Uterus (tissue), 4 donors: ENCODE data around the gene RACGAP1. TPM values are rescaled to one million over a fixed set of nuclear protein-coding genes. Genes with fewer than 3 reads are reported as not detected.

ENCODE experiments used
- DNase-seq, 2 donors: peaks; one replicate each; pipeline ENCODE4 v3.0.0-alpha.2; 2019 to 2020
- H3K27ac ChIP-seq, 2 donors: fragments of 200-600 bp; sonication (generic); 1 replicate in 1 of 2; 2 replicates in 1 of 2; pipeline ENCODE4 v1.5.1; 2016 to 2018
- H3K27me3 ChIP-seq, 2 donors: fragments of 200-600 bp; sonication (generic); one replicate each; pipeline ENCODE4 v1.5.1; 2018 to 2019; ENCODE audit warnings: control low read depth in 1 of 2
- H3K36me3 ChIP-seq, 2 donors: fragments of 200-600 bp; sonication (generic); one replicate each; pipeline ENCODE4 v1.5.1; 2019; ENCODE audit warnings: control low read depth in 1 of 2
- H3K4me1 ChIP-seq, 2 donors: fragments of 200-600 bp; sonication (generic); one replicate each; pipeline ENCODE4 v1.5.1; 2018 to 2019; ENCODE audit warnings: control low read depth in 1 of 2
- H3K4me3 ChIP-seq, 2 donors: fragments of 200-600 bp; sonication (generic); 1 replicate in 1 of 2; 2 replicates in 1 of 2; pipeline ENCODE4 v1.5.1; 2018 to 2019; ENCODE audit warnings: mild to moderate bottlenecking in 1 of 2
- H3K9me3 ChIP-seq, 2 donors: fragments of 200-600 bp; sonication (generic); one replicate each; pipeline ENCODE4 v1.5.1; 2019; ENCODE audit warnings: control low read depth in 1 of 2
- CTCF ChIP-seq, 4 experiments: fragments of 200-600 bp in 2 of 4; fragments of 450-650 bp in 2 of 4; sonication (generic) in 2 of 4; IDR thresholded peaks; one replicate each; pipeline ENCODE4 v1.5.1; 2016 to 2019; ENCODE audit warnings: antibody characterized with exemption in 4 of 4, mild to moderate bottlenecking in 2 of 4, moderate library complexity in 1 of 4
- POLR2A ChIP-seq, 2 donors: fragments of 450-650 bp; IDR thresholded peaks; one replicate each; pipeline ENCODE4 v1.6.1; 2016; ENCODE audit warnings: antibody characterized with exemption in 2 of 2, mild to moderate bottlenecking in 1 of 2, moderate library complexity in 1 of 2
- intact Hi-C: fragments of 100-400 bp; cut with DNase I; formaldehyde crosslinking; loops from one replicate; pipeline ENCODE4 v1.15.1; 2023; ENCODE audit warnings: low total_unique reads
- total RNA-seq, 4 donors: library from RNA; depleted of rRNA in 3 of 4; stranded (reverse); fragments of >200 nt in 3 of 4; gene quantifications; one replicate each; pipeline versions ENCODE4 v1.1.0 to v1.2.4, GENCODE V29; 2014 to 2023
- donor health status: DM: yes; HTN: yes; CAD: no.

Gene RACGAP1
- total RNA-seq, 4 donors from 2014 or later, result 8.5 to 57.8 (median 9.3) TPM

DNA sequence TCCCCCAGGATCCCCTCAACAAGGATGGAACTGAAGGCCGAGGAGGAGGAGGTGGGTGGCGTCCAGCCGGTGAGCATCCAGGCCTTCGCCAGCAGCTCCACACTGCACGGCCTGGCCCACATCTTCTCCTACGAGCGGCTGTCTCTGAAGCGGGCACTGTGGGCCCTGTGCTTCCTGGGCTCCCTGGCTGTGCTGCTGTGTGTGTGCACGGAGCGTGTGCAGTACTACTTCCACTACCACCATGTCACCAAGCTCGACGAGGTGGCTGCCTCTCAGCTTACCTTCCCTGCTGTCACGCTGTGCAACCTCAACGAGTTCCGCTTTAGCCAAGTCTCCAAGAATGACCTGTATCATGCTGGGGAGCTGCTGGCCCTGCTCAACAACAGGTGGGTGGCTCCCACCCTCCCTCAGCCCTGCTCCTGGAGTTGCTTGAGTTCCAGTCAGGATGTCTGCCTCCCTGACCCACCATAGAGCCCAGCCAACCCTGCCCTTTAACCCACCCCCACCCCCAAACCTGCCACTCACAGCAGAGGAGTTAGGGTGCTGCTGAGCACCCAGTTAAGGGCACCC is 33.5 kb upstream of the RACGAP1 start:
- no peaks in the 10 kb centered on the region for H3K27me3 ChIP-seq
- TF ChIP-seq CTCF (IDR thresholded peaks at IDR 0.05), result no peak
- TF ChIP-seq POLR2A (IDR thresholded peaks at IDR 0.05), result no peak
- H3K4me3 ChIP-seq, result no peak overlapping the region
- no peaks in the 10 kb centered on the region for H3K9me3 ChIP-seq
- H3K27ac ChIP-seq, result no peak overlapping the region
- peaks cover 0 to 6% of the 10 kb centered on the region in 2 donors for H3K4me1 ChIP-seq
- DNase-seq, result no peak
- intact Hi-C loops, result no loop called here
- H3K36me3 ChIP-seq, result no peaks in the 10 kb centered on the region

DNA sequence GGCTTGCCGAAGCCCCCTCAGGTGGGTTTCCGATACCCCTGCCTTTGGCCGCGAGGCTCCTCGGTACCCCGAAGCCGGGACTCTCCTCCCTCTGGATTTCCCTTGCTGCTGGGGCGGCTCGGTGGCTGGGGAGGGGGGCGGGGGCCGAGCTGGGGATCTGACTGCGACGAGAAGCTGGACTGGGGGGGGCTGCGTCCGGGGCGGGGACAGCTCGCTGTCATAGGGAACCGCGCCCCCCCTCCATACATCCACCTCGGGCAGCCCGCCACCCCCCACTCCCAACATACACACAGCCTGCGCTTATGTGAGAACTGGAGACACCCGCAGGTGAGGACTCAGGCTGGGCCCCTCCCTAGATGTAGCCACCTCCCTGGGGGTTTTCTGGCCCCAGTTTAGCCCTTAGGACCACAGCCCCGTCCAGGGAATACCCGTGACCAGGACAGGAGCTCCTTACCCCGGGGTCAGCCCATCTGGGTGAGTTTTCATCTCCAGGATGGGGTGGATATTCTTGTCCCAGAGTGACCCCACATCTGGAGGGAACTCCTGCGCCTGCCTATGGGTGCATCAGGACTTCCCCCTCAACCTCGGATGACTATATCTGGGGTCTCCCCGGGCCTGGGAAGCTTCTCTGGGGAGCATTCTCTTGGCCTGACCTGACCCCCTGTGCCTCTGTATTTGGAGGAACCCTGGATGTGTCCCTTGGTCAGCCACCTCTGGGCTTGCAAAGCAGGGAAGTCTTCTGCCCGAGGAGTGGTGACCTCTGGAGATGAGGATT is 32.8 kb upstream of the RACGAP1 start:
- H3K27me3 ChIP-seq, result no peaks in the 10 kb centered on the region
- H3K27ac ChIP-seq, result no peak overlapping the region
- intact Hi-C loops, result no loop called here
- no peaks in the 10 kb centered on the region for H3K36me3 ChIP-seq
- H3K4me1 ChIP-seq, result peaks cover 0 to 6% of the 10 kb centered on the region in 2 donors
- H3K9me3 ChIP-seq, result no peaks in the 10 kb centered on the region
- TF ChIP-seq CTCF (IDR thresholded peaks at IDR 0.05) (no peak), POLR2A (IDR thresholded peaks at IDR 0.05) (no peak)
- no peak for DNase-seq
- peak overlapping the region; percentile 34 to 69 for H3K4me3 ChIP-seq

GRCh38 chr12:50057000-50057841 is 31.9 kb upstream of the RACGAP1 start, which contains the start of gene ASIC1:
Gene ASIC1 (plus strand): TSS chr12:50057596. CDS start chr12:50058767, 1,171 bp downstream.
- H3K27me3 ChIP-seq, result no peaks in the 10 kb centered on the region
- intact Hi-C loops, result no loop called here
- H3K4me3 ChIP-seq, result peak within 1 kb of the TSS; percentile 34 to 69
- peaks cover 0 to 6% of the 10 kb centered on the region in 2 donors for H3K4me1 ChIP-seq
- peak; percentile 72 to 79 for DNase-seq
- H3K27ac ChIP-seq, result peak within 1 kb of the TSS in 1 of 2 donors; percentile 51
- TF ChIP-seq CTCF (IDR thresholded peaks at IDR 0.05) (peak in 3 of 4 experiments; percentile 7 to 25 (median 24)), POLR2A (IDR thresholded peaks at IDR 0.05) (peak in 1 of 2 donors; percentile 14)
- no peaks in the 10 kb centered on the region for H3K36me3 ChIP-seq
- H3K9me3 ChIP-seq, result no peaks in the 10 kb centered on the region

DNA sequence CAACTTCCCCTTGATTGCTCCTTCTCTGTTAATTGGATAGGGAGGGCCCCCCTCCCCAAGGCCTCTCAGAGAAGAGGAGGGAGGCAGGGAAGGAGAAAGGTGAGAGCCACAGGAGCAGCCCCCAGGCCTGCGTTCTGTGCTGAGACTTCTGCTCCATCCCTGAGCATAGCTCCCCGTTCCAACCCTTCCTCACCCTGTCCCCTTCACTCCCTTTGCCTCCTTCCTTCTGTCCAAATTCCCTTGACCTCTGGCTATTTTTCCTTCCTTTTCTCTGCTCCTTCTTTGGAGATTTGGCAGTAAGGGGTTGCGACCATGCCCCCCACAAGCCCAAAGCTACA is 31.3 kb upstream of the RACGAP1 start:
- Histone ChIP-seq H3K27ac (no peak overlapping the region), H3K36me3 (no peaks in the 10 kb centered on the region), H3K9me3 (no peaks in the 10 kb centered on the region), H3K4me3 (no peak overlapping the region), H3K27me3 (no peaks in the 10 kb centered on the region), H3K4me1 (peaks cover 0 to 6% of the 10 kb centered on the region in 2 donors)
- intact Hi-C loops, result no loop called here
- no peak for DNase-seq
- TF ChIP-seq POLR2A (IDR thresholded peaks at IDR 0.05) (no peak), CTCF (IDR thresholded peaks at IDR 0.05) (no peak)
